ENCODE results near the gene TMEM87B. TPM values are rescaled to one million over a fixed set of nuclear protein-coding genes. Genes with fewer than 3 reads are reported as not detected.
"Not testable (repeated sequence)": the region's sequence is repeated elsewhere in the genome, so short reads cannot be mapped to it uniquely, and the experiment has no call there.

TMEM87B gene
- total and polyA plus RNA-seq, 7 experiments from 2014 or later: 7.3 to 26.9 (median 15.4) TPM

- peak within 1 kb of the TSS; percentile 63 for H3K4me3 ChIP-seq (ENCODE audit: low read length)
- H3K9me3 Mint-ChIP-seq: peaks cover 0 to 5% (median under 1%) of the 10 kb centered on the region in 11 donors
- H3K4me3 Mint-ChIP-seq: peak within 1 kb of the TSS; percentile 64 to 89 (median 82)
- DNase-seq: peak in 4 of 9 donors; percentile 10 to 22 (median 19)
- POLR2A ChIA-PET: interaction anchor here (0.6 to 1.8 kb wide), 4 partner anchors 10 to 168 kb away, joined by 3 to 7 read pairs (median 4); no protein-coding TSS in a partner anchor
- peaks cover 12 to 37% (median 23%) of the 10 kb centered on the region in 5 donors for H3K27me3 Mint-ChIP-seq
- CTCF ChIA-PET: no interaction called here
- no peaks in the 10 kb centered on the region for H3K4me1 ChIP-seq (ENCODE audit: control insufficient read depth in 2 of 2, insufficient read depth in 2 of 2, low read length in 2 of 2)
- peaks cover 8 to 18% (median 9%) of the 10 kb centered on the region in 7 donors for H3K4me1 Mint-ChIP-seq
- H3K9me3 ChIP-seq (ENCODE audit: control insufficient read depth in 2 of 3, low read length in 3 of 3): no peaks in the 10 kb centered on the region
- H3K36me3 Mint-ChIP-seq: peaks cover 0 to 6% (median 3%) of the 10 kb centered on the region in 5 donors
- H3K36me3 ChIP-seq (ENCODE audit: control insufficient read depth in 2 of 3, insufficient read depth in 3 of 3, low read length in 3 of 3): no peaks in the 10 kb centered on the region
- H3K27ac Mint-ChIP-seq: peak within 1 kb of the TSS in 8 of 9 donors; percentile 21 to 82 (median 57)
- ATAC-seq: peak; percentile 18
- H3K27ac ChIP-seq (ENCODE audit: low read depth, low read length): no peak within 1 kb of the TSS
- H3K27me3 ChIP-seq (ENCODE audit: control insufficient read depth in 2 of 2, insufficient read depth in 2 of 2, low read length in 2 of 2): no peaks in the 10 kb centered on the region
- intact Hi-C loops (cut with micrococcal nuclease): loop anchor here in 1 of 2 donors (5.0 kb wide), 1 partner anchor 49 kb away; no protein-coding TSS in a partner anchor
These were observed 83.3 kb downstream of the TMEM87B start, which contains the start of gene FBLN7 for GRCh38 chr2:112138159-112139032. TSS of gene FBLN7 (plus strand) at chr2:112138385. CDS start at chr2:112138656, 271 bp downstream.

- Mint-ChIP-seq H3K27me3 (peaks cover 12 to 37% (median 23%) of the 10 kb centered on the region in 5 donors), H3K4me3 (peak overlapping the region in 1 of 10 donors; percentile 84), H3K4me1 (peaks cover 8 to 18% (median 9%) of the 10 kb centered on the region in 7 donors)
- POLR2A ChIA-PET; DNase-seq; H3K4me1 ChIP-seq (ENCODE audit: control insufficient read depth in 2 of 2, insufficient read depth in 2 of 2, low read length in 2 of 2); H3K36me3 ChIP-seq (ENCODE audit: control insufficient read depth in 2 of 3, insufficient read depth in 3 of 3, low read length in 3 of 3); H3K27me3 ChIP-seq (ENCODE audit: control insufficient read depth in 2 of 2, insufficient read depth in 2 of 2, low read length in 2 of 2); ATAC-seq; H3K27ac Mint-ChIP-seq; H3K9me3 Mint-ChIP-seq; H3K4me3 ChIP-seq (ENCODE audit: low read length); CTCF ChIA-PET; H3K27ac ChIP-seq (ENCODE audit: low read depth, low read length); H3K36me3 Mint-ChIP-seq; H3K9me3 ChIP-seq (ENCODE audit: control insufficient read depth in 2 of 3, low read length in 3 of 3): not testable (repeated sequence)
- intact Hi-C loops (cut with micrococcal nuclease): loop anchor here in 1 of 2 donors (5.0 kb wide), 1 partner anchor 48 kb away; no protein-coding TSS in a partner anchor
These were observed 84.1 kb downstream of the TMEM87B start for GRCh38 chr2:112139033-112139614.

- peaks cover 12 to 37% (median 23%) of the 10 kb centered on the region in 5 donors for H3K27me3 Mint-ChIP-seq
- H3K9me3 Mint-ChIP-seq; H3K27ac Mint-ChIP-seq; DNase-seq; CTCF ChIA-PET; H3K4me3 ChIP-seq (ENCODE audit: low read length); POLR2A ChIA-PET; H3K27ac ChIP-seq (ENCODE audit: low read depth, low read length); H3K9me3 ChIP-seq (ENCODE audit: control insufficient read depth in 2 of 3, low read length in 3 of 3); H3K36me3 Mint-ChIP-seq; ATAC-seq; H3K4me1 ChIP-seq (ENCODE audit: control insufficient read depth in 2 of 2, insufficient read depth in 2 of 2, low read length in 2 of 2); H3K27me3 ChIP-seq (ENCODE audit: control insufficient read depth in 2 of 2, insufficient read depth in 2 of 2, low read length in 2 of 2); H3K36me3 ChIP-seq (ENCODE audit: control insufficient read depth in 2 of 3, insufficient read depth in 3 of 3, low read length in 3 of 3): not testable (repeated sequence)
- H3K4me3 Mint-ChIP-seq: peak overlapping the region in 2 of 10 donors; percentile 16 to 60
- intact Hi-C loops (cut with micrococcal nuclease): loop anchor here in 1 of 2 donors (5.0 kb wide), 1 partner anchor 48 kb away; no protein-coding TSS in a partner anchor
- H3K4me1 Mint-ChIP-seq: peaks cover 8 to 18% (median 9%) of the 10 kb centered on the region in 7 donors
These were observed 84.7 kb downstream of the TMEM87B start for GRCh38 chr2:112139661-112140204.

GRCh38 chr2:112140205-112140802 lies 85.2 kb downstream of the TMEM87B start:
- Mint-ChIP-seq H3K27me3 (peaks cover 12 to 37% (median 23%) of the 10 kb centered on the region in 5 donors), H3K9me3 (peaks cover 0 to 3% (median 0%) of the 10 kb centered on the region in 11 donors), H3K36me3 (peaks cover 0 to 5% (median 3%) of the 10 kb centered on the region in 5 donors), H3K4me1 (peaks cover 8 to 18% (median 9%) of the 10 kb centered on the region in 7 donors), H3K27ac (peak overlapping the region in 3 of 9 donors; percentile 25 to 65 (median 56)), H3K4me3 (peak overlapping the region; percentile 16 to 61 (median 48))
- intact Hi-C loops (cut with micrococcal nuclease): no loop called here
- Histone ChIP-seq H3K27me3 (ENCODE audit: control insufficient read depth in 2 of 2, insufficient read depth in 2 of 2, low read length in 2 of 2) (no peaks in the 10 kb centered on the region), H3K9me3 (ENCODE audit: control insufficient read depth in 2 of 3, low read length in 3 of 3) (no peaks in the 10 kb centered on the region), H3K27ac (ENCODE audit: low read depth, low read length) (no peak overlapping the region), H3K4me1 (ENCODE audit: control insufficient read depth in 2 of 2, insufficient read depth in 2 of 2, low read length in 2 of 2) (no peaks in the 10 kb centered on the region), H3K36me3 (ENCODE audit: control insufficient read depth in 2 of 3, insufficient read depth in 3 of 3, low read length in 3 of 3) (no peaks in the 10 kb centered on the region), H3K4me3 (ENCODE audit: low read length) (no peak overlapping the region)
- ChIA-PET POLR2A (no interaction called here), CTCF (no interaction called here)
- no peak for DNase-seq
- no peak for ATAC-seq

- ATAC-seq (no peak), DNase-seq (no peak)
- H3K9me3 Mint-ChIP-seq: peaks cover 0 to 3% (median 0%) of the 10 kb centered on the region in 11 donors
- CTCF ChIA-PET: no interaction called here
- no peak overlapping the region for H3K4me3 ChIP-seq (ENCODE audit: low read length)
- H3K9me3 ChIP-seq (ENCODE audit: control insufficient read depth in 2 of 3, low read length in 3 of 3): no peaks in the 10 kb centered on the region
- no peaks in the 10 kb centered on the region for H3K4me1 ChIP-seq (ENCODE audit: control insufficient read depth in 2 of 2, insufficient read depth in 2 of 2, low read length in 2 of 2)
- peak overlapping the region in 4 of 9 donors; percentile 8 to 65 (median 40) for H3K27ac Mint-ChIP-seq
- H3K27me3 Mint-ChIP-seq: peaks cover 10 to 31% (median 22%) of the 10 kb centered on the region in 5 donors
- no peak overlapping the region for H3K27ac ChIP-seq (ENCODE audit: low read depth, low read length)
- peaks cover 8 to 18% (median 9%) of the 10 kb centered on the region in 7 donors for H3K4me1 Mint-ChIP-seq
- peak overlapping the region in 7 of 10 donors; percentile 32 to 60 (median 47) for H3K4me3 Mint-ChIP-seq
- peaks cover 0 to 3% (median 3%) of the 10 kb centered on the region in 5 donors for H3K36me3 Mint-ChIP-seq
- no peaks in the 10 kb centered on the region for H3K36me3 ChIP-seq (ENCODE audit: control insufficient read depth in 2 of 3, insufficient read depth in 3 of 3, low read length in 3 of 3)
- POLR2A ChIA-PET: no interaction called here
- no peaks in the 10 kb centered on the region for H3K27me3 ChIP-seq (ENCODE audit: control insufficient read depth in 2 of 2, insufficient read depth in 2 of 2, low read length in 2 of 2)
- intact Hi-C loops (cut with micrococcal nuclease): no loop called here
These were observed 86.0 kb downstream of the TMEM87B start for GRCh38 chr2:112140899-112141625.
